Measurements from ENCODE around the gene KIN. TPM values are rescaled to one million over a fixed set of nuclear protein-coding genes. Genes with fewer than 3 reads are reported as not detected.

KIN gene
- total and polyA plus RNA-seq, 12 donors: 0.42 to 19.9 (median 11.6) TPM

DNA sequence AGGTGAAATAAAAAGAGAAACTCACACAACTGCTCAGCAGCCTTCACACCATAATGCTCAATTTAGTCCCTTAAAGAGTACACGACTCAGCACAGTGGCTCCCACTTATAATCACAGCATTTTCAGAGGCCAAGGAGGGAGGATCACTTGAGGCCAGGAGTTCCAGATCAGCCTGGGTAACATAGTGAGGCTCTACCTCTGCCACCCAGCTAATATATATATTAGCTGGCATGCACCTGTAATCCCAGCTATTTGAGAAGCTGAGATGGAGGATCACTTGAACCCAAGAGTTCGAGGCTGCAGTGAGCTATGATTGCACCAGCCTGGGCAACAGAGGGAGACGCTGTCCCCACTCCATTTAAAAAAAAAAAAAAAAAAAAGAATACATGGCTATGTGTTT, 82.5 kb downstream of the KIN start:
- WGBS, 4 donors: 71 to 80% (median 76%) methylated on average over 3 of the region's 3 CpGs
- intact Hi-C loops (cut with DNase I): no loop called here
- Histone ChIP-seq H3K27me3 (no peaks in the 10 kb centered on the region), H3K27ac (no peak overlapping the region), H3K4me3 (no peak overlapping the region), H3K36me3 (replicated peaks in 1 of 2) (no peaks in the 10 kb centered on the region), H3K4me1 (replicated peaks in 1 of 2) (no peaks in the 10 kb centered on the region), H3K9me3 (replicated peaks in 1 of 3) (no peaks in the 10 kb centered on the region)
- DNase-seq: no peak
- TF ChIP-seq POLR2A (IDR thresholded peaks at IDR 0.05): no peak

DNA sequence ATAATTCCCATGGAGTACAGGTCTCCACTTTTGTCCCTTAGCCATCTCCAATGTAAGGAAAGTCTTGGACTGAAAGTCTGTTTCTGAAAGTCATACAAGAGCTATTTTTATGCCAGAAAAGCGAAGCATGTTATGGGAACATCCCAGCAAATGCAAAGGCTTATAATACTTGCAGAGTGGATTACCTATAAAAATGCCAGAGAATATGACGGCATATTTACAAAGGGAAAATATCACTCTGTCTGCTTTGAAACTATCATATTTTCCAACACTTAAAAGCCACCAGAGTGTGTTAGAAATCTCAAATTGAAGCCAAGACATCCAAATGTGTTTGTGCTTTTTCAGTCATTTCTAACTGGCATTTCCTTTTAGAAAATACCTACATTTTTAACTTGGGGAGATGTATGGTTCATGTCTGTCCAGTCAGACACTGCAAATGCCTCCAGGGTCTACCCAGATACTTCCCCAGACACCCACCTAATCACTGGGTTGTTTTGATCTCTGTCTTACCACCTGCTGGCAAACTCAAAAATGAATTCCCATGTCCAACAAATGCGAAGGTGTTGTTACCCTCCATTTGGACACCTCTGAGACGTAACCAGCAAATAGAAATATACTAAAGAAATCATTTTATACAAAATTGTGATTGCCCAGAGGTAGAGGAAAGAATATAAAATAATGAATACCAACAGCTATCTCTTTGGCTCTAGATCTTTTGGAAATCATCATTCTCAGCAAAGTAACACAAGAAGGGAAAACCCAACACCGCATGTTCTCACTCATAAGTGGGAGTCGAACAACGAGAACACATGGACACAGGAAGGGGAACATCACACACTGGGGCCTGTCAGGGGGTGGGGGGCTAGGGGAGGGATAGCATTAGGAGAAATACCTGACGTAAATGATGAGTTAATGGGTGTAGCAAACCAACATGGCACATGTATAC, 83.4 kb downstream of the KIN start:
- intact Hi-C loops (cut with DNase I): no loop called here
- 72 to 82% (median 77%) methylated on average over 8 of the region's 8 CpGs for WGBS, 4 donors
- Histone ChIP-seq H3K9me3 (replicated peaks in 1 of 3) (no peaks in the 10 kb centered on the region), H3K27ac (no peak overlapping the region), H3K36me3 (replicated peaks in 1 of 2) (no peaks in the 10 kb centered on the region), H3K4me1 (replicated peaks in 1 of 2) (no peaks in the 10 kb centered on the region), H3K27me3 (no peaks in the 10 kb centered on the region), H3K4me3 (no peak overlapping the region)
- no peak for DNase-seq
- TF ChIP-seq, protein P1, sequence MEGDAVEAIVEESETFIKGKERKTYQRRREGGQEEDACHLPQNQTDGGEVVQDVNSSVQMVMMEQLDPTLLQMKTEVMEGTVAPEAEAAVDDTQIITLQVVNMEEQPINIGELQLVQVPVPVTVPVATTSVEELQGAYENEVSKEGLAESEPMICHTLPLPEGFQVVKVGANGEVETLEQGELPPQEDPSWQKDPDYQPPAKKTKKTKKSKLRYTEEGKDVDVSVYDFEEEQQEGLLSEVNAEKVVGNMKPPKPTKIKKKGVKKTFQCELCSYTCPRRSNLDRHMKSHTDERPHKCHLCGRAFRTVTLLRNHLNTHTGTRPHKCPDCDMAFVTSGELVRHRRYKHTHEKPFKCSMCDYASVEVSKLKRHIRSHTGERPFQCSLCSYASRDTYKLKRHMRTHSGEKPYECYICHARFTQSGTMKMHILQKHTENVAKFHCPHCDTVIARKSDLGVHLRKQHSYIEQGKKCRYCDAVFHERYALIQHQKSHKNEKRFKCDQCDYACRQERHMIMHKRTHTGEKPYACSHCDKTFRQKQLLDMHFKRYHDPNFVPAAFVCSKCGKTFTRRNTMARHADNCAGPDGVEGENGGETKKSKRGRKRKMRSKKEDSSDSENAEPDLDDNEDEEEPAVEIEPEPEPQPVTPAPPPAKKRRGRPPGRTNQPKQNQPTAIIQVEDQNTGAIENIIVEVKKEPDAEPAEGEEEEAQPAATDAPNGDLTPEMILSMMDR (IDR thresholded peaks at IDR 0.05): no peak
- no peak for TF ChIP-seq POLR2A (IDR thresholded peaks at IDR 0.05)

DNA sequence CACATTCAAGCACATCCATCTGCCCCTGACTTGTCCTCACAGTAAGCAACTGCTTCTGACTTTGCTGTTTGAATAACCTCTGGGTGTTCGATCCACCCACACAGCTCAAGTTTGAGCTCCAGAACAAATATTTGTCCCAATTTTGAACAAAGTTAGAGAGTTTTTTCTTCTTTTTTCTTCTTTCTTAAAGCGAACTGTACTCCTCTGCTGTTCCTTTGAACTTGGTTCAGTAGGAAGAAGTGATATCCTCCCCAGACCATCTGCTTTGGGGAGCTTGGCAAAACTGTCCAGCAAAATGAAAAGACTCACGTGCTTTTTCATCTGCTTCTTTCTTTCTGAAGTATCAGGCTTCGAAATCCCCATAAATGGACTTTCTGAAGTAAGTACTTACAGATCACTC, 84.7 kb downstream of the KIN start, which contains the start of gene ITIH2:
Gene ITIH2 (plus strand): TSS at position 177 of the 400 bp plus-strand sequence. CDS start 119 bp downstream, at position 296.
- Histone ChIP-seq H3K9me3 (replicated peaks in 1 of 3) (no peaks in the 10 kb centered on the region), H3K27me3 (no peaks in the 10 kb centered on the region), H3K36me3 (replicated peaks in 1 of 2) (no peaks in the 10 kb centered on the region), H3K4me3 (no peak within 1 kb of the TSS), H3K27ac (no peak within 1 kb of the TSS), H3K4me1 (replicated peaks in 1 of 2) (no peaks in the 10 kb centered on the region)
- 50 to 52% (median 50%) methylated on average over 4 of the region's 4 CpGs for WGBS, 4 donors
- DNase-seq: no peak
- no peak for TF ChIP-seq POLR2A (IDR thresholded peaks at IDR 0.05)
- TF ChIP-seq, protein P1 (IDR thresholded peaks at IDR 0.05): no peak
- intact Hi-C loops (cut with DNase I): no loop called here

DNA sequence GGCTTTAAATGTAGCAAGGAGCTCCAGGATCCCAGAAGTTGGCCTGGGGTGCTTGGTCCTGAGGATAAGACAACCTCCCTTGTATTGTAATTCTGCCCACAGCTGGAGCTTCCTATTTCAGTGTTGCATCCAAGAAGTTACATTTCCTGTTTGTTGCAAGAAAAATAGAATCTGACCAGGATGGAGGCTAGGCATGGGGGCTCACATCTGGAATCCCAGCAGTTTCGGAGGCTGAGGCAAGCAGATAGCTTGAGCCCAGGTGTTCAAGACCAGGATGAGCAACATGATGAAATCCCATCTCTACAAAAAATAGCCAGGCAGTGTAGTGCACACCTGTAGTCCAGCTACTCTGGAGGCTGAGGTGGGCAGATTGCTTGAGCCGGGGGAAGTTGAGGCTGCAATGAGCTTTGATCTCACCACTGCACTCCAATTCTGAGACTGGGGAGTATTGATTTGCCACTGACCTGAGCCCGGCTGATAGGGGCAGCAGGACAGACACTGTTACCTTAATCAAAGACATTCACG, 85.4 kb downstream of the KIN start:
- intact Hi-C loops (cut with DNase I): no loop called here
- 75 to 84% (median 78%) methylated on average over 4 of the region's 4 CpGs for WGBS, 4 donors
- no peak for DNase-seq

More for the DNA sequence above, 85.4 kb downstream of the KIN start:
- Histone ChIP-seq H3K27ac (no peak overlapping the region), H3K27me3 (no peaks in the 10 kb centered on the region), H3K4me1 (replicated peaks in 1 of 2) (no peaks in the 10 kb centered on the region), H3K36me3 (replicated peaks in 1 of 2) (no peaks in the 10 kb centered on the region), H3K9me3 (replicated peaks in 1 of 3) (no peaks in the 10 kb centered on the region), H3K4me3 (no peak overlapping the region)
- TF ChIP-seq, protein P1 (IDR thresholded peaks at IDR 0.05): no peak
- no peak for TF ChIP-seq POLR2A (IDR thresholded peaks at IDR 0.05)

All from adrenal gland (tissue), 12 donors.